Right ventricle myocardium inferior (tissue), 1 donor: Measurements from ENCODE around the gene REC8. TPM values are rescaled to one million over a fixed set of nuclear protein-coding genes. Genes with fewer than 3 reads are reported as not detected.
"Not testable (repeated sequence)": the region's sequence is repeated elsewhere in the genome, so short reads cannot be mapped to it uniquely, and the experiment has no call there.

ENCODE experiments used
- ATAC-seq: fragments of 200-7000 bp; cut with Tn5 transposase; one replicate; pipeline ENCODE4 v1.9.1; 2020; ENCODE audit warnings: mild to moderate bottlenecking, moderate library complexity
- DNase-seq: peaks from one replicate; pipeline ENCODE4 v3.0.0; 2021; ENCODE audit errors: missing footprints
- intact Hi-C: fragments of 100-400 bp; cut with DNase I; formaldehyde crosslinking; loops from one replicate; pipeline ENCODE4 v1.11.0; 2022
- microRNA-seq: library from miRNA; unstranded; fragments of <30 nt; microRNA quantifications from one replicate; pipeline ENCODE4 v1.2.0, GENCODE V29; 2020
- total RNA-seq: library from RNA; stranded (reverse); fragmentation: NEBNext Ultra II Directional; extraction: Animal tissue kit (Norgen Biotek cat#: 25700); gene quantifications from one replicate; pipeline ENCODE4 v1.2.1, GENCODE V29; 2021
- donor health status: DM: no; HTN: yes; CAD: no; lungs with severe emphysema.

REC8 gene
- total RNA-seq, 1 donor from 2014 or later, result 2.4 TPM

DNA sequence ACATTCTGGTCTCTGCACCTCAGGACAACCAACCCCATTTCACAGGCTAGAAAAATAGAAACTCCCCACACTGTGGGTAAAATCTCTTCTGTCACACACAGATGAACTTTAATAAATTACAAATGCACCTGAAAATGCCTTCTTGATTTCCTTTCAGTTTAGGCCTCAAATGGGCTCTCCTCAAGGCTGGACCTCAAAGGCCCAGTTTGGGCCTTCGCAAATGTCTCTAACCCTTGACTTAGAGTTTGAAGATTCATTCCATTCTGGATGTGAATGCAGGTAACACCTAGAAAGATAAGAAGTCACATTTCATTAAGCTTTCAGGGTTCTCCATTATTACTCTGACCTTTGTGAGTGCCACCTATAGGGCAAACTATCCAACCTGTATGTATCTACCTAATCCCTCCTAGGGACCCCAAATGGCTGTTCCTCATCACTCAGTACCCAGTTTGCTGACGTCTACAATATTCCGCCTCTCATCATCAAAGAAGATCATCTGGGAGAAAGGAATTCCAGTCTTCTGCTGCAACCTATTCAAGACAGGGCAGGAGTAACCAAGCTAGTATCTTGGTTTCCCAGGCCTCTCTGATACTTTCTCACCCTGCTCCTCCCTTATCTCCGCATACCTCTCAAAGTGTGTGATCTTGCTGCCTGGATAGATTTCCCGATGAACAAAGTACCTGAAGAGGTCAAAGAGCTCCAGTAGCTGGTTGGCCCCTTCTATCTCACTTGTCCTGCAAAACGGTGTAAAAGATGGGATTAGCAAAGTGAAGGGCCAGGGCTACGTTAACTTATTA is 42.2 kb downstream of the REC8 start:
- no peak for ATAC-seq
- intact Hi-C loops, result loop anchor here (2.0 kb wide), 1 partner anchor 29 kb away; the partner anchor contains the start of gene TINF2
- no peak for DNase-seq

DNA sequence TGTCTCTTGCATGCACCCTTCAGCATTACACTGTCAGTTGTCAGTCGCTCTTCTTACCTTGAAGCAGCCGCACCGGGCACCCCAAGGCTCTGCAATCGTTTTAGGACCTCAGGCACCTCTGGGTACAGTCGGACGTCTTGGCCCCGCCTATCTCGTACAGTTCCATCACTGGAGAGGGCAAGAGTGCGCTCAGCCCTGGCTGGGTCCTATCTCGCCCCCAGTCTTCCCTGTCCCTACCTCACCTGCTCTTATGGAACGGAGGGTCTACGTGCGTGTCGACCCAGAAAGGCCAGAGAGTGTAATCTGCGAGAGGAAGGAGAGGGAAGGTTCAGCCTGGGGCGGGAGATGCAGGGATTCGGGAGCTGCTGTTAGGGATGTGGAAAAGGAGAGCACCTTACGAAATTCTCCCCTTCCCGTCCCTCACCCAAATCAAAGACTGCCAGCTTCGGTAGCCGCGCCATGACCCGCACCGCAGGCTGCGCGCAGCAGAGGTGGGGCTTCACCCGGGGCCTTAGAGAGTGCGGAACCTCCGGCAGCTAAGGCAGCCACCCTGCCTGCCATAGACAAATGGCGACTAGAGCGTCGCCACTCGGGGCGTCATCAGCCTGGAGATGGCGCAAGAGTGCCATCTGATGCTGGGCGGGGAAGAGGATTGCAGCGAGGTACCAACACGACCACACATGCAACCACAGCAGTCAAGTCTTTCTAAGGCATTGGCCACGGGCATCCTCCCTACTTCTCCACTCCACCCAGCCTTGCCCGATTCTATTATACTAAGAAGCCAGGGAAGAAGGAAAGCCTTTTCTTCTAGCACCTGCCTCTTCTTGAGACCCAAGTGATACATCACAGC is 43.8 kb downstream of the REC8 start, which contains the start of gene MDP1:
Gene MDP1 (minus strand): TSS at position 572 of the 850 bp plus-strand sequence. CDS start 111 bp downstream, at position 461.
- intact Hi-C loops, result loop anchor here (2.0 kb wide), 2 partner anchors 17 to 27 kb away; partner anchors contain the start of genes GMPR2, NEDD8 and TINF2
- ATAC-seq, result peak; percentile 82

DNA sequence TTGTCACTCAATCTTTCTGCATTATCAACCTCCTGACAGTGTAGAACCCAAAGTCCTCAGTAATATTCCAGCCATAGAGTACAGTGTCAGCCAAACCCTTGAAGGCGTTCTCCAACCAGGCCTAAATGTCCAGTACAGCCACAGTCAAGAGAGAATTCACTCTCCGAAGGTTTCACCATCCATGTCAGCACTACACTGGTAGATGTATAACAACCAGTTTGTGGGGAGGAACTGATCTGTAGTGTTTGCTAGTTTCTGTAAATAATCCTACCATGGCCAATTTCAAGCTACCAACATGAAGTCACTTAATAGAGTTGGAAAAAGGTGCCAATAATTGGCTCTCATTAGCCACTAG is 44.4 kb downstream of the REC8 start:
- intact Hi-C loops, result loop anchor here (2.0 kb wide), 1 partner anchor 16 kb away; the partner anchor contains the start of genes GMPR2 and NEDD8
- DNase-seq (no peak), ATAC-seq (no peak)

More for the DNA sequence above, 43.8 kb downstream of the REC8 start, which contains the start of gene MDP1:
- peak; percentile 94 for DNase-seq

DNA sequence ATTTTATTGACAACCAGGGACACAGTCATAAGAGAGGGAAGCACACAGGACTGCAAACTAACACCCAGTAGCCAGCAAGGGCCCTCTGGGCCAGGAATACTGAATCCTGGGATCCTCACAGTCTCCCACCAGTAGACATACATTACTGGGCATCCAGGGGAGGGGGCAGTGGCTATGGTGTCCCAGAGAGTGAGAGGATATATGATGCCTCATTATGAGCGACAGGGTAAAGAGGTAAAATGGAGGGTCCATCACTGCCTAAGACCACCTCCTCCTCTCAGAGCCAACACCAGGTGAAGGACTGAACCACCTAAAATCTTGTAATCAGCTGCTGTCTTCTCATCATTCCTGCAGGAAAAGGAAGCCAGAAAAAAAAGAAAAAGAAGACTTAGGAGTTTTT is 45.0 kb downstream of the REC8 start:
- not testable (repeated sequence) for DNase-seq, ATAC-seq
- intact Hi-C loops, result loop anchor here (2.0 kb wide), 1 partner anchor 16 kb away; the partner anchor contains the start of genes GMPR2 and NEDD8

DNA sequence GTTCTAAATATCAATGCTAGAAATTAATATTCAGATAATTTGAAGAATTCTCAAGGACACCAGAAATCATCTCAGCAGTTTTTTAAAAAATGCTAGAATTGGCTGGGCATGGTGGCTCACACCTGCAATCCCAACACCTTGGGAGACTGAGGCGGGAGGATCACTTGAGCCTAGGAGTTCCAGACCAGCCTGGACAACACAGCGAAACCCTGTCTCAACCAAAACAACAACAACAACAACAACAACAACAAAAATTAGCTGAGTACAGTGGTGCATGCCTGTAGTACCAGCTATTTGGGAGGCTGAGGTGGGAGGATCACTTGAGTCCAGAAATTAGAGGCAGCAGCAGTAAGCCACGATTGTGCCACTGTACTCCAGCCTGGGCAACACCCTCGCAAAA is 47.2 kb downstream of the REC8 start:
- ATAC-seq (no peak), DNase-seq (no peak)

DNA sequence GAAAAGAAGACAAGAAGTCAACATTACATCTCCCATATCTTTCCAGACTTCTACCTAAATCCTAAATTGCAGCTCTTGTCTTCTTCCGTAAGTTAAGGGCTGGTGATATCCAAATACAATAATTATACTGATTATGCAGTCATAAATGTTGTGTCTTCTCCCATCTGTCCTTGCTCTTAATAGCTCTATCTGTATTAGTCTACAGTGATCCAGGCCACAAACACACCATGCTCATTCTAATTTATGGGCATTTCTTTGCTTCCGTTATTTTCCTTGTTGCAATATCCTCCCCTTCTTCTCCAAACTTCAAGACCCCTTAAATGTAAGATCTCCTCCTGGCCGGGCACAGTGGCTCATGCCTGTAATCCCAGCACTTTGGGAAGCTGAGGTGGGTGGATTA is 47.6 kb downstream of the REC8 start:
- intact Hi-C loops, result no loop called here

More for the DNA sequence above, 47.2 kb downstream of the REC8 start:
- intact Hi-C loops, result no loop called here

DNA sequence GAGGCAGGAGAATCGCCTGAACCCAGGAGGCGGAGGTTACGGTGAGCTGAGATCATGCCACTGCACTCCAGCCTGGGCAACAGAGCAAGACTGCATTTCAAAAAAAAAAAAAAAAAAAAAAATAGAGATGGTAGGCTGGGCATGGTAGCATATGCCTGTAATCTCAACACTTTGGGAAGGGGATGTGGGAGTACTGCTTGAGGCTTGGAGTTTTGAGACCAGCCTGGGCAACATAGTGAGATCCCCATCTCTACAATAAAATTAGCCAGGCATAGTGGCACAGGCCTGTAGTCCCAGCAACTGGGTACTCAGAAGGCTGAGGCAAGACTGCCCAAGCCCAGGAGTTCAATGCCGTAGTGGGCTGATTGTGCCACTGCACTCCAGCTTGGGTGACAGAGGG is 51.1 kb downstream of the REC8 start:
- intact Hi-C loops, ATAC-seq, DNase-seq: not testable (repeated sequence)

More for the DNA sequence above, 47.6 kb downstream of the REC8 start:
- ATAC-seq (no peak), DNase-seq (no peak)

DNA sequence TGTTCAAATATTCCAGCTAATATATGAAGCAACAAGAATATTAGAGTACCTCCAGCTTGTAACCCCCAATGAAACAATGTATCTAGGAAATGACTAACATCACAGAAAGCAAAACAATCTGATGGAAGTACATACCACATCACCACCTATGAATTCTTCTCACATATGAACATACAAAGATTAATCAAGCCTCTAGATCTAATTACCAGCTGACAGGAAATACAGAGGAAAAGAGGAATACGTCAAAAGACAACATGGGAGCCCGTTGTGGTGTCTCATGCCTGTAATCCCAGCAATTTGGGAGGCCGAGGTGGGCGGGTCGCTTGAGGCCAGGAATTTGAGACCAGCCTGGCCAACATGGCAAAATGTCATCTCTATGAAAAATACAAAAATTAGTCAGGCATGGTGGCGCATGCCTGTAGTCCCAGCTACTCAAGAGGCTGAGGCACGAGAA is 52.8 kb downstream of the REC8 start:
- no peak for ATAC-seq
- DNase-seq, result no peak
- intact Hi-C loops, result no loop called here

DNA sequence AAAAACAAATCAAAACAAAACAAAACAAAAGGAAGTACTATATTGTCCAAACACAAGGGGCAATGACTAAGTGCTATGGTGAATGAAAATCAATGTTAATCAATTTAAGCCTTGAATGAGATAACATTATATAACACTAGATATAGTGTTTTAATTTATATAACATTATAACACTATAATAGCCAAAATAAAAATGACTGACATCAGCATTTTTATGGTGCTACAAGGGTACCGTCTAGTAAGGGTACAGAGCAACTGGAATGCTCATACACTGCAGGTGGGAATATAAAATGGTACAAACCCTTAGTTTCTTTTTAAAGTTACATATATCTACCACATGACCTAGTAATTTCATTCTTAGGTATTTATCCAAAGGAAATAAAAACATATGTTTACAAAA is 54.6 kb downstream of the REC8 start:
- intact Hi-C loops, result no loop called here
- ATAC-seq, result no peak
- no peak for DNase-seq

DNA sequence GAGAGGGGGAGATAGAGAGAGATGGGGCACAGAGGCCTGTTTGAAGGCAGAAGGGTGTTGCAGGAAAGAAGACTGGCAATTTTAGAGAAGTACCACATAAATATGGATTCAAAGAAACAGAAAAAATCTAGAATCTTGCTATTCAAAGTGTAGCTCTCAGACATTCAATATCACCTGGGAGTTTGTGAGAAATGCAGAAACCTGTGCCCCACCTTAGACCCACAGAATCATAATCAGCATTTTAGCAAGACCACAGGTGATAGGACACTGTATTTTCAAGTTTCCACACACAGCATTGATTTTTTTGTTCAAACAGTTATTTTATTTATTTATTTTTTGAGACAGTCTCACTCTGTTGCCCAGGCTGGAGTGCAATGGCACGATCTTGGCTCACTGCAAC is 57.0 kb downstream of the REC8 start:
- ATAC-seq (no peak), DNase-seq (no peak)
- intact Hi-C loops, result no loop called here

Small RNAs within 50 kb of the gene (microRNA-seq; reads per million reads assigned to microRNA genes)
- gene MIR7703, result not detected

Other genes with a start within 250 kb of the REC8 start
- gene DHRS4, start 218.3 kb upstream of the REC8 start, total RNA-seq, result 29.7 TPM
- gene DHRS4L2, start 183.2 kb upstream of the REC8 start, total RNA-seq, result 16.3 TPM
- 0.08 TPM for gene CARMIL3, start 120.1 kb upstream of the REC8 start, total RNA-seq
- gene CPNE6, start 100.5 kb upstream of the REC8 start, total RNA-seq, result not detected
- 4.3 TPM for gene PCK2, start 77.8 kb upstream of the REC8 start, total RNA-seq
- 84.7 TPM for gene DCAF11, start 57.3 kb upstream of the REC8 start, total RNA-seq
- 1.8 TPM for gene NRL, start 57.1 kb upstream of the REC8 start, total RNA-seq
- 129 TPM for gene FITM1, start 41.4 kb upstream of the REC8 start, total RNA-seq
- gene PSME1, start 35.9 kb upstream of the REC8 start, total RNA-seq, result 140 TPM
- gene EMC9, start 30.5 kb upstream of the REC8 start, total RNA-seq, result 14.6 TPM
- gene PSME2, start 25.5 kb upstream of the REC8 start, total RNA-seq, result 109 TPM
- gene RNF31, start 24.6 kb upstream of the REC8 start, total RNA-seq, result 33.4 TPM
- 30.5 TPM for gene IRF9, start 10.8 kb upstream of the REC8 start, total RNA-seq
- gene IPO4, start 16.7 kb downstream of the REC8 start, total RNA-seq, result 10.5 TPM
- 23.2 TPM for gene TM9SF1, start 23.4 kb downstream of the REC8 start, total RNA-seq
- gene TSSK4, start 33.6 kb downstream of the REC8 start, total RNA-seq, result 0.43 TPM
- 28.5 TPM for gene CHMP4A, start 41.4 kb downstream of the REC8 start, total RNA-seq
- 17.0 TPM for gene MDP1, start 44.0 kb downstream of the REC8 start, total RNA-seq
- gene NEDD8, start 60.3 kb downstream of the REC8 start, total RNA-seq, result 218 TPM
- gene GMPR2, start 60.8 kb downstream of the REC8 start, total RNA-seq, result 29.1 TPM
- 33.0 TPM for gene TINF2, start 70.5 kb downstream of the REC8 start, total RNA-seq
- gene TGM1, start 91.1 kb downstream of the REC8 start, total RNA-seq, result 1.1 TPM
- gene RABGGTA, start 99.5 kb downstream of the REC8 start, total RNA-seq, result 21.5 TPM
- 8.3 TPM for gene DHRS1, start 127.7 kb downstream of the REC8 start, total RNA-seq
- 23.0 TPM for gene NOP9, start 127.8 kb downstream of the REC8 start, total RNA-seq
- gene CIDEB, start 135.9 kb downstream of the REC8 start, total RNA-seq, result 4.3 TPM
- 0.57 TPM for gene LTB4R2, start 138.1 kb downstream of the REC8 start, total RNA-seq
- gene LTB4R, start 139.4 kb downstream of the REC8 start, total RNA-seq, result 2.1 TPM
- 27.3 TPM for gene ADCY4, start 163.0 kb downstream of the REC8 start, total RNA-seq
- gene RIPK3, start 167.9 kb downstream of the REC8 start, total RNA-seq, result 4.2 TPM
- gene NFATC4, start 196.1 kb downstream of the REC8 start, total RNA-seq, result 28.4 TPM
- 9.5 TPM for gene NYNRIN, start 226.9 kb downstream of the REC8 start, total RNA-seq